NCI-H2196 treated with DMSO at 0.1 percent for 48 hours (cell line): ENCODE data around the gene SEC31A.
"Not testable (repeated sequence)": the region's sequence is repeated elsewhere in the genome, so short reads cannot be mapped to it uniquely, and the experiment has no call there.

ENCODE experiments used
- DNase-seq: peaks from one replicate; lab custom pipeline; 2025; ENCODE audit not compliant: unreplicated experiment; lab: John Stamatoyannopoulos, UW

Gene SEC31A

DNA sequence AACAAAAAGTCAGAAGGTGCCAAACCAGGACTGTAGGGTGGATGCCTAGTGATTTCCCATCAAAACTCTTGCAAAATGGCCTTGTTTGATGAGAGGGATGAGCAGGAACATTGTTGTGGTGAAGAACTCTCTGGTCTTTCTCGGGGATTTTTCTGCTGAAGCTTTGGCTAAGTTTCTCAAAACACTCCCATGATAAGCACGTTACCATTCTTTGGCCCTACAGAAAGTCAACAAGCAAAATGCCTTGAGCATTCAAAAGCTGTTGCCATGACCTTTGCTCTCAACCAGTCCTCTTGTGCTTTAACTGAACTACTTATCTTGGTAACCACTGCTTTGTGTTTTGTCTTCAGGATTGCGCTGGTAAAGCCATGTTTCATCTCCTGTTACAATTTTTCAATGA, 3.0 kb upstream of the SEC31A start:
- no peak for DNase-seq

DNA sequence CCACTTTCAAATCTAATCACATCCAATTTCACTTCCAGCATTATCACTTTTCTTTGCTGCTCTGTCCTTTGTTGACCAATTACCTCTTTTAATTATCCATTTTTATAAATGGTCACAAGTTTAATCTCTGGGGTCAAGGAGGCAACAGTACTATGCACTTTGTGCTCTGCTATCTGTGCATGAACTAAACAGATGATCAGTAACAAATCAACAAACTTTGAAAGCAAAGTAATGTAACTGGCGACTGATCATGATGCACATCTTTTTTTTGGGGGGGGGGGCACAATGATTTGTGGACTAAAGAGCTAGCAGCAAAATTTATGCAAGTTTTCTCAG, 1.5 kb upstream of the SEC31A start:
- DNase-seq, result no peak

DNA sequence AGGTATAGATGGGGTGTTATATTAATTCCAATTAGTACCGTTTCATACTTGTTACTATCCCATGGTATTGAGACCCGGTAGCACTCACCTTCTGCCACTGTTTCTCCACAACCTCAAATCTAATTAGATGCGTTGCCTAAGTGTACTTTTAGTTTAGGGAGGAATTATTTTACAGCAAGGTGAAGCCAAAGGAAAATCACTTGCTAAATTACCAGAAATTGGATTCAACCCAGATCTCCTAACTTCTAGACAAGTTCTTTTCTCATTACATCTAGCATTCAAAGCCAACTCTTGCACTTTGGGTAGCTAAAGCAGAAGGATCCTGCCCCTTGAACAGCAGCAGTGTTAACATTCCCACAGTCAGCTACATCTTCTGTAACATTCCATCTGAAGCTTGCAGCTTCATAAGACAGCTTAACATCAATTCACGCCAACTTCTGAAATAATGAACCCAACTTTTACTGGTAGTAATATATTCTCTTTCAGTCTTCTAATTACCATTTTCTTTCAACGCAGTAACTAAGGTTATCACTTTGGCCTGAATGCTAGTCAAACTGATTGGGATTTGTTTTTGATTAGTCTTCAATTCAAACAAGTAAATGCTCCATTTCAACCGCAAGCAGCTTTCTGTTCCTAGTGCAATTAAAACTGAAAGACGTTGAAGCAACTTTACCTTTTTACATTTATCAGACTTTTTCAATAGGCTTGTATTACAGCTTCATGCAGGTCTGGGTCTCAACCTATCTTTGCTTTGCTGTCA, 934 bp upstream of the SEC31A start:
- DNase-seq, result no peak

DNA sequence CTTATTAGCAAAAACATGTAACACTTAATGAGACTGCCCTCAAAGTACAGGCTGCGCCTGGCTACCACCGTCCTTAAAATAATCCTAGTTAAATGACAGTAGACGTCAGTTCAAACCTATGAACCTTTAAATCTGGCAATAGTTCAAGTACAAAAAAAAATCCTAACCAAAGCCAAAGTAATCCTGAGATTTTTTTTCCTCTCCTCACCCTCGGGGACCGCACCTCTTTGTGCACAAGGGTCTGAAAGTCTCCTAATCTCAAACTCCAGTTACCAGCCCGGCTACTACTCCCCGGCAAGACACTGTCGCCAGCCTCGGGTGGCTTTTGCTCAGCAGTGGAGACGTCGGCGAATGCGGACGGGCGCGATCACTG, 439 bp downstream of the SEC31A start:
- DNase-seq, result no peak

DNA sequence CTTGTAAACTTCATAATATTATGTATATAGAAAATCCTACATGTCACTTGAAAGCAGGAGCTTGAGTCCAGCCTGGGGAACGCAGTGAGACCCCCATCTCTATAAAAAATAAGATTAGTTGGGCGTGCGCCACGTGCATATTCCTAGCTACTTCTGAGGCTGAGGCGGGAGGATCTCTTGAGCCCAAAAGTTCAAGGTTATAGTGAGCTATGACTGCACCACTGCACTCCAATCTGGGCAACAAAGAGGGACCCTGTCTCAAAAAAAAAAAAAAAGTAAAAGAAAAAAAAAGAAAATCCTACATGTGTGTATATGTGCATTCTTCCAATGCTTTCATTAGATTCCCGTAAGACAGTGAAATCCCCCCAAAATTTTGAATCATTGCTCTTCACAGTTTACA, 1.7 kb downstream of the SEC31A start:
- no peak for DNase-seq

DNA sequence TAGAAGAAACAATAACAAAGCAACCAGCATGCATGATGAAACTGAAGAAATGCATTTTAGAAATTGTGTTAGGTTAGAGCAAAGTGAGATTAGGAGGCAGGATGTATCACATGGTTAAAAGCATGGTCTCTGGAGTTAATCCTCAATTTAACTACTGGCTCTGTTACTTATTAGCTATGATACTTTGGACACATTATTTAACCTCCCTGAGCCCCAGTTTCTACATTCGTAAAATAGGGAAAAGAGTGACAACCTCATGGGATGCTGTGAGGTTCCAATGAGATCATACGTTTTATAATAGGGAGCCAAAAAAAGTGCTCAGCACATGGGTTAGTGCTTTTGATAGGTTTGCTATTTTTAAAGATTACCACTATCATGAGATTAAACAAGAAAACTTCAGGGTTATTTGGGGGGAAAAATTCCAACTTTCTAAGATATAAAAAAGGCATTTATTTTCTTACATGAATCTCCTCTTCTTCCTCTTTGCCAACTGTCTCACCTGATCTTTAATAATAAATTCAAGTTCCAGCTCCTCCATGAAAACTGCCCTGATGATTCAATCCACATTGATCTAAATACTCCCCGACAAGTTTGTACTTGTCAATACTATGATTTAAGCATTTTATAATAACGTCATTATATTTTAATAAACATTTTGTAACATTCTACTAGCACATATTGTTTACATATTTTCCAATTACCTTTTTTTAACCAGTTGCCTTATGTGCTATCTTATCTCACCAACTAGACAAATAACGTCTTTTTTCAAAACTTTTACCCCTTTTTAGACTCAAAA, 4.6 kb downstream of the SEC31A start:
- no peak for DNase-seq

DNA sequence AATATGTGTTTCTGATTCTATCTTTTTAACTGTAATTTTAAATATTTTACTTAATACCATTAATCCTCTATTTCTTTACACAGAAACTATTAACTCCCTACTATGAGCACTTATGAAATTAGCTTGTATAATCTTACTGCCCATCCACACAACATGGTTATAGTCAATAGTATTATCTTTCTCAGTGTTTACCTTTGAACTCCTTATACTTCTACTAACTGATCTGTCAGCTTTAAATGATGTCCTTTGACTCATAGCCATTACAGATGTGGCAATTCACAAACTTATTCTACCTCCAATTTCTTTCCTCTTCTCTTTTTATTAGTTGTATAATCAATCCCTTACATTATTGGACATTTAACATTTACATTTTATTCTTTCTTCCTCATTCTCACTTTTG, 5.5 kb downstream of the SEC31A start:
- DNase-seq, result no peak

DNA sequence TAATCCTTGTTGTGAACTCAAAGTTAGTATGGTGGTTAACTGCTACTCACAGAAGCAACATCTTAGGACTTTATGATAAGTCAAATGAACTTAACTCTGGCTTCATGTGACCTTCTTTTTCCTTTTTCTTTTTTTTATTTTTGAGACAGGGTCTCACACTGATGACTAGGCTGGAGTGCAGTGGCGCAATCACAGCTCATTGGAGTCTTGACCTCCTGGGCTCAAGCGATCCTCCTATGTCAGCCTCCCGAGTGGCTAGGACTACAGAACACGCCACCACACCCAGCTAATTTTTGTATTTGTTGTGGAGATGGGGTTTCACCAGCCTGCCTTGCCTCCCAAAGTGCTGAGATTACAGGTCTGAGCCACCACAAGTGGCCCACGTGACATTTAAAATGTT, 22.4 kb downstream of the SEC31A start:
- no peak for DNase-seq

DNA sequence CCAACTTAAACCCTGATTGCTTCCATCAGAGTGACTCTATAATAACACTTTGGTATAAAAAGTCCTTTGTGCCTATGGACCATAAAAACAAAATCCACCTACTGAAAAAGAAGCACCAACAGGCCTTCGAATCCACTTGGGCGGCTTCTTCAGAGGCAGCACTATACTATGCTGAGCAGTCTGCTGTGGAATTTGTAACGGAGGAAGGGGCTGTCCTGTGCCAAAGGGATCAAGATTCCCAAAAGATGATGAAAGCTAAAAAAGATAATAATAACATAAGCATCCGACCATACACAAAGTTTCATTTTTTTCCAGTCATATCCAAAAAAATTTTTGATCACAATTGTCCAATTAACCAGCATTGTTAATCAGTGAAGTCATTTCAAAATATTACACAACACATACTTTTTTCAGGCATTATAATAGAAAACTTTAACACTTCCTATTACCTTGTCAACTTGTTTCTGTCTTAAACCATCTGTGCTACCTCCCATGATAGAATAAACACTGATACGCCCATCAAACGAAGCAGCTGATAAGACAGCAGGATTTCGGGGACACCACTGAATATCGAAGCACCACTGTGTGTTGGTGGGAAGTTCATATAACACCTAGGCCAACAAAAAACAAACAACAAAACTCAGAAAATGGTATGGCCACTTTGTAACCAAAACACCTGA, 24.1 kb downstream of the SEC31A start:
- DNase-seq, result no peak

DNA sequence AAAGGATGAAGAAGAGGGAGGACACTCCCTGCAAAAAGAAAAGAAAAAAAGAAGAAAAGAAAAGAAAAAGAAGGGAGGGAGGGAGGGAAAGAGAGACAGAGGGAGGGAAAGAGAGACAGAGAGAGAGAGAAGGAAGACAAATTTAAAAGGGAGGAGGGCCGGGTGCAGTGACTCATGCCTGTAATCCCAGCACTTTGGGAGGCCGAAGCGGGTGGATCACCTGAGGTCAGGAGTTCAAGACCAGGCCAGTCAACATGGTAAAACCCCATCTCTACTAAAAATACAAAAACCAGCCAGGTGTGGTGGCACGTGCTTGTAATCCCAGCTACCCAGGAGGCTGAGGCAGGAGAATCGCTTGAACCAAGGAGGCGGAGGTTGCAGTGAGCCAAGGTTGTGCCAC, 24.9 kb downstream of the SEC31A start:
- DNase-seq, result not testable (repeated sequence)

DNA sequence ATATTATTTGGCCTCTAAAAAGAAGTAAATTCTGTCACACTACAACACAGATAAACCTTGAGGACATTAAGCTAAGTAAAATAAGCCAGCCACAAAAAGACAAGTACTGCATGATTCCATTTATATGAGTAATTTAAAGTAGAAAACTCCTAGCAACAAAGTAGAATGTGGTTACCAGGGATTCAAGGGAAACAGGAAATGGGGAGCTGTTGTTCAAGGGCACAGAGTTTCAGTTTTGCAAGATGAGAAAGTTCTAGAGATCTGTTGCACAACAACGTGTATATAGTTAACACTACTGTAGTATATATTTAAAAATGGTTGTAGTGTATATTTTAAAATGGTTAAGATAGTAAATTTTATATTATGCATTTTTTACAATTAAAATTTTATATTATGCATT, 25.4 kb downstream of the SEC31A start:
- no peak for DNase-seq

DNA sequence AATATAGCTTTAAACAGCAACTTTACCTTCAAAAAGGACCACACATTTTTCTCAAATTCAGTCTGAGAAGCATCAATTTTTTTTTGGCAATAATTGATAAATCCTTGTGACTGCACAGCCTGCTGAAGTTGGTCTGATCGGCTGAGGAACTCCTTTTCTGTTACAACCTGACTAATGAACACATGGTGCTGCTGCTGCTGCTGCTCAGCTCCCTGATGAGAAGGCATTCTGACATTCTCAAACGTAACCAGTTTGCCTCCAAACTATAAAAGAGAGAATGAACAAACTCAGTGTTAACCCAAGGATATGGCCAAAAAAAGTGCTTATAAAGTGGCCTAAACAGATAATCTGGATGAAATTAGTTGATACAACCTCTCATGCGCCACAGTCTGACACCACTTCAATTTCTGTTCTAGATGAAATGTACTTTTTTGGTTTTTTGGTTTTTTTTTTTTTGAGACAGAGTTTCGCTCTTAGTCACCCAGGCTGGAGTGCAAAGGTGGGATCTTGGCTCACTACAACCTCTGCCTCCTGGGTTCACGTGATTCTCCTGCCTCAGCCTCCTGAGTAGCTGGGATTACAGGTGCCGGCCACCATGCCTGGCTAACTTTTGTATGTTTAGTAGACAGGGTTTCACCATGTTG, 26.5 kb downstream of the SEC31A start:
- DNase-seq, result no peak

DNA sequence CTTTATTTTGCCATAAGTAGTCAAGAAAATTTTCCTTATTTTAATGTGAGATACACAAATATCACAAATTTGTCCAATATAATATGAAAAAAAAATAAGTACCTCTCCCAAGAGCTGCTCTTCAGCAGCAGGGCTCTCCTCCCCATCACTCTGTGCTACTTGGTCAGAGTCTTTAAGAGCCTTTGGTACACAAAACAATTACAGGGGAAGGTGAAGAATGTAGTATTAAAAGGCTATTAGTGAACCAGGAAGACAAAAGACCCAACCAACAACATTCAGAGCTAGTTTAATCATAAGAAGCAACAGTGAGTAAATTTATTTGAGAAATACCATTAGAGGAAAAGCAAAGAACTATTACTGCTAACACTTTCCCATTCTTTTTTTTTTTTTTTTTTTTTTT, 29.4 kb downstream of the SEC31A start:
- DNase-seq, result no peak

DNA sequence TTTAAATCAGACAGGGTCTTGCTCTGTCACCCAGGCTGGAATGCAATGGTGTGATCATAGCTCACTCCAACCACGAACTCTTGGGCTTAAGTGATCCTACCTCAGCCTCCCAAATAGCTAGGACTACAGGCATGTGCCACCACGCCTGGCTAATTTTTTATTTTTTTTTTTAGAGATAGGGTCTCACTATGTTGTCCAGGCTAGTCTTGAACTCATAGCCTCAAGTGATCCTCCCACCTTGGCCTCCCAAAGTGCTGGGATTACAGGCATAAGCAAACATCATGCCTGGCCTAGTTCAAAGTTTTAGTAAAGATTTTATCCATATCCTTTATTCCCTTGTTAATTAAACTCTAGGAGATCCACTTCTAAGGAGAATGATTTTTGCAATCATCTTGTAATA, 30.5 kb downstream of the SEC31A start:
- DNase-seq, result not testable (repeated sequence)

DNA sequence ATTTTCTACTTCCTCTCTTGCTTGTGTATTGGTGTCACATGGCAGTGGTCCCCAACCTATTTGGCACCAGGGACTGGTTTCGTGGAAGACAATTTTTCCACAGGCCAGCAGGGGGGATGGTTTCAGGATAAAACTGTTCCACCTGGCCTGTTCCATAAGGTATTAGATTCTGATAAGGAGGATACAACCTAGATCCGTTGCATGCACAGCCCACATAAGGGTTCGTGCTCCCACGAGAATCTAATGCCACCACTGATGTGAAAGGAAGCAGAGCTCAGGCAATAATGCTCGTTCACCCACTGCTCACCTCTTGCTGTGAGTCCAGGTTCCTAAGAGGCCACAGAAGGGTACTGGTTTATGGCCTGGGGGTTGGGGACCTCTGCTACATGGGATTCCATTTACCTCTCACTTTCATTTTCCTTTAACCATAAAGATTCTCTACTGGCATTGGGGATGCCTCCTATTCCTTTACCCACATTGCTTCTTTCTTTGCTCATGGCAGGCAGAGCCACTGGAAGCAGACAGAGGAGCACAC, 38.1 kb downstream of the SEC31A start:
- no peak for DNase-seq

DNA sequence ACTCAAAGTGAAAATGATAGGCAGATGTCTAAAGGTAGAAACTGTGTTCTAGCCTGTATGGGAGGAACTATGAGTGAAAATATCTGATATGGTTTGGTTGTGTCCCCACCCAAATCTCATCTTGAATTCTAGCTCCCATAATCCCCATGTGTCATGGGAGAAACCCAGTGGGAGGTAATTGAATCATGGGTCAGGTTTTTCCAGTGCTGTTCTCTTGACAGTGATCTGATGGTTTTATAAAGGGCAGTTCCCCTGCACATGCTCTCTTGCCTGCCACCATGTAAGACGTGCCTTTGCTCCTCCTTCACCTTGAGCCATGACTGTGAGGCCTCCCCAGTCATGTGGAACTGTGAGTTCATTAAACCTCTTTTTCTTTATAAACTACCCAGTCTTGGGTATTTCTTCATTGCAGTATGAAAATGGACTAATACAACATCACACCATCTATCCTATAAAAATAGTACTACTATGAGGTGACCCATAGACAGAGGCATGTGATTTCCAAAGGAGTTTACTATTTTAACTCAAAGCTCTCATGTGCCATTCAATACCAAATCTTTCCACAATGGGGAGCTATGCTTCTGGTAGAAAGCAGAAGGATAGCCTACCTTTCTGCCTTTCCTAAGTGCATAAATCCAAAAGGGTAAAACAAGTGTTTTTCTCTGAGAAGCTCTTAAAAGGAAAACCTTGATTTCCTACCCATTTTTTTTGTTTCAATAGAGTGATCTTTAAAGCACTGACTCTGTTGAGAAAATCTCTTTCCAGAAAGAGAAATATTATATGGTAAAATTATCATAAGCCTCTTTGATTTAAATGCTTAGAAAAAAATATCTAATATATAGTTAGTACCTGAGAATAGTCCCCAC, 38.8 kb downstream of the SEC31A start:
- no peak for DNase-seq

DNA sequence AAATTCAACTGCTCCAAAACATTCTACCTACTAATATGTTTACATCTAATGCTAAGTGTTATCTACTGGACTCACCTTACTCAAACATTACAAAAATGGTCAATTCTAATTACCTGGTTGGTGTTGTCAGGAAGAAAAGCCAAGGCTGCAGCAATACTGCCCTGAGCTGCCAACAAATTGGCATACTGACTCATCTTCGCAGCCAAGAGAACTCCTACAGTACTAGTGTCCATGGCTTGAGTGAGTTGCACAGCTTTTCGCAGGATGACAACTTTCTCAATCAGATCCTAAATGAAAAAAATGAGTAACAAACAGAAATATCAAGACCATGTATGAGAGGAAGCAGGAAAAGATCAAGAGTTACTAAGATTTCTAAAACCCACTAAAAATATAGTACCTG, 39.6 kb downstream of the SEC31A start:
- no peak for DNase-seq

DNA sequence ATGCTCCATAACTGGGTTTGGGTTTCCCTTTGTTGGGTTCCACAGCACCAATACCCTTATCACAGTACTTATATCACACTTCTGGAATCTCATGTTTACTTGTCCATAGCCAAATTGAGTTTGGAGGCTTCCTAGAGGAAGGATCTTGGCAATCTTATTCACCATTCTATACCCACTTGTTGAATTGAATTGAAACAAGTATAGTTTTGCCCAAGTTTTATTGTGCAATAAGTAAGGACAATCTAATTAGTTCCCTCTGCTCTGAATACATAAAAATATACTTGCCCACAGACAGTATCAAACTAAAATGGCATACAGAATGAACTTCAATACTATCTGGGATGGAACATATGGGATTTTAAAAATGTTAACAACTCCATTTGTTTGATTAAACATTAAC, 40.3 kb downstream of the SEC31A start:
- no peak for DNase-seq

DNA sequence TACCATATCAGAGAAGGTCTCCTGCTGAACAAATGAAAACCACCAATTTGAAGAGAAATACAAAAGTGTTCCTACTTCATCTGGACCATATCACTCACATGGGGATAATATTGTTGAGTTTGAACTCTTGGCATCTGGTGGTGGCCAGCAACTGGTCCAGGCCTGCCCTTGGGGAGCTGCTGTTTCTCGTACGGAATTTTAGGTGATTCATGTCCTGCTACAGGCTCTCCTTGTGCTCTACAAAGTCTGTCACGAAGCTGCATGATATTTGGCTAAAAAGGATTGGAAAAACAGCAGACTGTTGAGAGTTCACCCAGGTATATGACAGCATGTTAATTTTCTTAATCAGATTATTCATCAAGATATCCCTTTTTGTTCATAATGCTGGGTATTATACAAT, 42.2 kb downstream of the SEC31A start:
- no peak for DNase-seq

DNA sequence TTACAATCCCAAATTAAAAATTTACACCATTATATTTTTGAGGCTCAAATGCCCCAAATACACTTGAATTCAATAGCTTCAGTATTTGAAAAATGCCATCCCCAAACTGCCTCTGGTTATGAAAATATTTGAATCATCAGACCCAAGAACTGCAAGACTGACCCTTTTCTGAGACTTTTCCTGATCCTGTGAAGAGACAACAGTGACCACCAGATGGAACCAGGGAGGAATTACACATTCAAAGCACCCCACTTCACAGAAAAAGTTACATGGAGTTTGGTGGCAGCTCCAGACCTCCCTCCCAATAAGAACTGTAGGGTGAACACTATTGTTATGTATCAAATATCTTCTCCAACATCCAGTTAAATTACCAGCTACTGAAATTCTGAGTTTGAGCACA, 48.4 kb downstream of the SEC31A start:
- no peak for DNase-seq

DNA sequence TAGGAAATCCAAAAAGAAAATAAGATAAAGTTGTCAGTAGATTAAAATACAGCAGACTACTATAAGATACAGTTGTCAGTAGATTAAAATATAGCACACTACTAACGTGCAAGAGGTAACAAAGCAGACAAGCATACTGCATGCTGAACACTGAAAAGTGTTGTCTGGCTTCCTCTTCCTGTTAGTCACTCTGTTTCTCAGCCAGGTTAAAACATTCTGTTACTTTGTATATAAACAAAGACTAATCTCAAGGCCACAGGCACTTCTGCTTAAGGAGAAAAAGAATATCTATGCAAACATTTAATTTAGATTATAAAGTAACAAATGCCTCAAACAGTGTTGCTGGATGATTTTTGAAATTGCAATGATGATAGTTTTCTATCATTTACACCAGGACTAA, 51.3 kb downstream of the SEC31A start:
- DNase-seq, result no peak
